HepG2 (cell line): ENCODE measurements around the gene ADAMTS17.

Experiments used
- BRCA1 ChIP-seq: sonication (generic); formaldehyde crosslinking; IDR thresholded peaks from 2 replicates; pipeline ENCODE4 v1.4.0; 2020; ENCODE audit warnings: missing genetic modification reagents
- HOXA7 ChIP-seq: sonication (generic); formaldehyde crosslinking; IDR thresholded peaks from 2 replicates; pipeline ENCODE4 v1.8.1; 2022; ENCODE audit warnings: mild to moderate bottlenecking, missing genetic modification reagents, moderate library complexity
- JUN ChIP-seq: sonication (generic); formaldehyde crosslinking; IDR thresholded peaks from 2 replicates; pipeline ENCODE4 v1.4.0; 2020; ENCODE audit warnings: mild to moderate bottlenecking, missing genetic modification reagents
- MAFF ChIP-seq: IDR thresholded peaks from 2 replicates; pipeline ENCODE4 v1.6.1; 2011; ENCODE audit warnings: low read depth, low read length, improper control_type of control experiment
- NFATC3 ChIP-seq: sonication (generic); formaldehyde crosslinking; IDR thresholded peaks from 2 replicates; pipeline ENCODE4 v1.5.1; 2020; ENCODE audit warnings: mild to moderate bottlenecking, missing genetic modification reagents
- PAF1 ChIP-seq: IDR thresholded peaks from 2 replicates; pipeline ENCODE4 v1.6.1; 2016; ENCODE audit warnings: missing genetic modification reagents, missing compliant biosample characterization
- POLR2A ChIP-seq, 2 experiments: IDR thresholded peaks; 2 replicates each; pipeline ENCODE4 v1.6.1; 2011; ENCODE audit warnings: low read depth in 2 of 2, low read length in 2 of 2, mild to moderate bottlenecking in 1 of 2, moderate library complexity in 1 of 2; ENCODE audit not compliant: insufficient read depth in 1 of 2
- SP1 ChIP-seq, 2 experiments: fragments of 450-650 bp in 1 of 2; sonication (generic) in 1 of 2; formaldehyde crosslinking in 1 of 2; IDR thresholded peaks; 2 replicates each; pipeline versions ENCODE4 v1.4.0 to v1.6.1; 2016 to 2020; ENCODE audit warnings: missing genetic modification reagents in 1 of 2
- TMF1 ChIP-seq: sonication (generic); formaldehyde crosslinking; IDR thresholded peaks from 2 replicates; pipeline ENCODE4 v1.8.1; 2022; ENCODE audit warnings: low read depth, missing genetic modification reagents
- YY1 ChIP-seq: IDR thresholded peaks from 2 replicates; pipeline ENCODE4 v1.6.1; 2011; ENCODE audit warnings: low read length, low read depth, moderate library complexity, mild to moderate bottlenecking; ENCODE audit not compliant: insufficient read depth, insufficient replicate concordance
- ZNF180 ChIP-seq: sonication (generic); formaldehyde crosslinking; IDR thresholded peaks from 2 replicates; pipeline ENCODE4 v1.4.0; 2020; ENCODE audit warnings: low read depth, missing genetic modification reagents, borderline replicate concordance
- ZNF660 ChIP-seq: sonication (generic); formaldehyde crosslinking; IDR thresholded peaks from 2 replicates; pipeline ENCODE4 v1.5.1; 2020; ENCODE audit warnings: mild to moderate bottlenecking, low read depth, missing genetic modification reagents, borderline replicate concordance
- ZSCAN29 ChIP-seq: sonication (generic); formaldehyde crosslinking; conservative IDR thresholded peaks from 2 replicates; pipeline ENCODE4 v1.4.0; 2020; ENCODE audit warnings: mild to moderate bottlenecking, missing genetic modification reagents
- TF ChIP-seq, protein P1 (sequence below), 2 experiments: sonication (generic) in 1 of 2; formaldehyde crosslinking in 1 of 2; IDR thresholded peaks; 2 replicates each; pipeline versions ENCODE4 v1.5.1 to v1.6.1; 2011 to 2020; ENCODE audit warnings: borderline replicate concordance in 1 of 2, low read depth in 1 of 2, low read length in 1 of 2, mild to moderate bottlenecking in 1 of 2, missing genetic modification reagents in 1 of 2, moderate library complexity in 1 of 2

DNA sequence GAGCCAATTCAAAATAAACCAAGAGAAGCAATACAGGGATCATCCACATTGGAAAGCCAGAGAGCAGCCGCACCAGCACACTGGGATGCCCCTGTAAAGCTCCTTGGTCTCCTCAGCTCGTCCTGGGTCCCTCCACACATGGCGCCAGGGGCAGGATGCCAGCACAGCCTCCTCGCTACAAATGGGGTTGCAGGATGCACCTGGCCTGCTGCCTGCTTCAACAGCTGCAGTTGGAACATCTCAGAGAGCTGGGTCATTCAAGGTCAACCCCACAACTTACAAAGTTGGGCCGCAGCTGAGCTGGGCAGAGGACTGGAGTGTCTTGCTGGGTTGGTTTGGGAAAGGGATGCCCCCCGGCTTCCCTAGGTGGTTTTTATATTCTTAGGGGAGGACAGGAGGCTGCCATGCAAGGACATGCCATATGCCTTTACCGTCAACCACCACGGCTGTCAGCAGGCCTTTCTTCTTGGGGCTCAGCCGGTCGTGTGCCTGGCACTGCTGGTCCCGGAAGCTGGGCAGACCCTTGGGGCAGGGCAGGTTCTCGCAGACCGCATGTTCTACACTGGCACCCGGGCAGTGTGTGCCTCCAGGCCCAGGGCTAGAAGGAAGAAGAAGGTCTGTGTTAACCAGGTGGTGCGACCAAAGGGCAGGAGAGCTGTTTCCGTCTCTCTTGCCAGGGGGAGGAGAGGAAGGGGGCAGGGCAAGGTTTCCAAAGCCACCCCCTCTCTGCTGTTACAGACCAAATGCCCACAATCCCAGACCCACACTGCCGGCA, 225.2 kb downstream of the ADAMTS17 start:
- TF ChIP-seq JUN (no peak), NFATC3 (no peak), TMF1 (CRISPR knock-in tag) (no peak), MAFF (no peak), ZSCAN29 (CRISPR knock-in tag) (no peak), ZNF660 (CRISPR knock-in tag) (no peak), PAF1 (CRISPR knock-in tag) (no peak), YY1 (no peak), ZNF180 (CRISPR knock-in tag) (no peak), POLR2A (IDR thresholded peaks at IDR 0.05; ENCODE audit: insufficient read depth in 1 of 2, low read depth in 2 of 2, low read length in 2 of 2) (no peak), SP1 (IDR thresholded peaks at IDR 0.05) (no peak), SP1 (CRISPR knock-in tag; IDR thresholded peaks at IDR 0.05) (no peak), BRCA1 (no peak), HOXA7 (CRISPR knock-in tag) (no peak)
- TF ChIP-seq, protein P1, sequence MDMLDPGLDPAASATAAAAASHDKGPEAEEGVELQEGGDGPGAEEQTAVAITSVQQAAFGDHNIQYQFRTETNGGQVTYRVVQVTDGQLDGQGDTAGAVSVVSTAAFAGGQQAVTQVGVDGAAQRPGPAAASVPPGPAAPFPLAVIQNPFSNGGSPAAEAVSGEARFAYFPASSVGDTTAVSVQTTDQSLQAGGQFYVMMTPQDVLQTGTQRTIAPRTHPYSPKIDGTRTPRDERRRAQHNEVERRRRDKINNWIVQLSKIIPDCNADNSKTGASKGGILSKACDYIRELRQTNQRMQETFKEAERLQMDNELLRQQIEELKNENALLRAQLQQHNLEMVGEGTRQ (IDR thresholded peaks at IDR 0.05; ENCODE audit: low read depth, low read length) = no peak
- TF ChIP-seq, protein P1 (CRISPR knock-in tag; IDR thresholded peaks at IDR 0.05; ENCODE audit: borderline replicate concordance) = no peak
